ENCODE results near the gene ELMO3. TPM values are rescaled to one million over a fixed set of nuclear protein-coding genes. Genes with fewer than 3 reads are reported as not detected.

Gene ELMO3
- total and polyA plus RNA-seq, 2 of the 13 experiments (the other 11 are each of a cell fraction or from before 2014, with no cell fraction given) = 2.6 to 4.0 TPM

GRCh38 chr16:67150047-67150832, 48.7 kb upstream of the ELMO3 start (continued):
- TF ChIP-seq MYPOP (CRISPR knock-in tag; IDR thresholded peaks at IDR 0.05) (no peak), ZUFSP (CRISPR knock-in tag; IDR thresholded peaks at IDR 0.05; ENCODE audit: borderline replicate concordance) (no peak), ZNF510 (CRISPR knock-in tag; IDR thresholded peaks at IDR 0.05; ENCODE audit: low read depth) (no peak), XBP1 (CRISPR knock-in tag; IDR thresholded peaks at IDR 0.05) (no peak), SIX1 (CRISPR knock-in tag; IDR thresholded peaks at IDR 0.05; ENCODE audit: borderline replicate concordance) (no peak), NFE2 (CRISPR knock-in tag; IDR thresholded peaks at IDR 0.05) (no peak), RFXAP (CRISPR knock-in tag; IDR thresholded peaks at IDR 0.05; ENCODE audit: borderline replicate concordance) (no peak), ZNF691 (CRISPR knock-in tag; IDR thresholded peaks at IDR 0.05; ENCODE audit: borderline replicate concordance, low read depth) (no peak), TFDP1 (CRISPR knock-in tag; IDR thresholded peaks at IDR 0.05; ENCODE audit: borderline replicate concordance) (no peak), ZNF207 (IDR thresholded peaks at IDR 0.05; ENCODE audit: borderline replicate concordance) (no peak), NFE2L2 (IDR thresholded peaks at IDR 0.05; ENCODE audit: low read length) (no peak), HOXA3 (CRISPR knock-in tag; IDR thresholded peaks at IDR 0.05) (0 out of 2 replicates have a peak, but pooled peaks have one; percentile 38), ZNF143 (CRISPR knock-in tag; IDR thresholded peaks at IDR 0.05) (no peak), ETV5 (CRISPR knock-in tag; IDR thresholded peaks at IDR 0.05; ENCODE audit: borderline replicate concordance) (peak; percentile 28; the same call in 1 of the 2 replicates), ZNF710 (CRISPR knock-in tag; IDR thresholded peaks at IDR 0.05; ENCODE audit: borderline replicate concordance) (peak; percentile 63), TCF7L2 (IDR thresholded peaks at IDR 0.05; ENCODE audit: low read depth, low read length) (no peak), MZF1 (CRISPR knock-in tag; IDR thresholded peaks at IDR 0.05; ENCODE audit: borderline replicate concordance) (no peak), ZNF160 (CRISPR knock-in tag; IDR thresholded peaks at IDR 0.05) (no peak), NPAS2 (CRISPR knock-in tag; IDR thresholded peaks at IDR 0.05; ENCODE audit: borderline replicate concordance) (no peak), SETDB1 (CRISPR knock-in tag; IDR thresholded peaks at IDR 0.05; ENCODE audit: borderline replicate concordance) (no peak), CBX1 (IDR thresholded peaks at IDR 0.05; ENCODE audit: low read depth) (no peak)

Measured in HepG2 (cell line).